Stimulated activated CD8-positive, alpha-beta memory T cell treated with anti-CD3 and anti-CD28 coated beads, Interleukin-15, amount 100 ng/mL, for 48 hours (primary cell): ENCODE results near the gene LRGUK.
"Not testable (repeated sequence)": the region's sequence is repeated elsewhere in the genome, so short reads cannot be mapped to it uniquely, and the experiment has no call there.

Experiments
- DNase-seq, 2 donors: peaks; one replicate each; pipeline ENCODE4 v3.0.0-alpha.2; 2020; ENCODE audit warnings: low read depth in 2 of 2

LRGUK gene

GRCh38 chr7:134186027-134186426 is 58.9 kb downstream of the LRGUK start:
- no peak for DNase-seq

- no peak for DNase-seq
These were observed 59.7 kb downstream of the LRGUK start for GRCh38 chr7:134186801-134187200.

DNA sequence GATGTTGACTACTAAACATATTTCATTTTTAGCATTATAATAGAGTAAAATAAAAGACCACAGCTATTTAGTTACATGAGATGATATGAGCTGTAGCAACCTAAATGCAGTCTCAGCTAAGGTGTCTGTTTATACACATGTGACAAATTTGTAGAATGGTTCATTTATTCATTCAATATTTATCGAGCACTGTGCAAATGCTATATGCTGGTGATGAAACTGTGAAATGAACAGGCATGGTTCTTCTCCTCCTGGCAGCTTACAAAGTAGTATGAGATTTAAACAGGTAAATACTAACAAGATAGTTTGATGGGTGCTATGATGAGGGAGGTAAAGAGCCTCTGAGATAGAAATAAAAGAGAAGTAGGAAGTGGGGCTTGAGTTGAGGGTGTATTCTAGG is 60.8 kb downstream of the LRGUK start:
- DNase-seq = no peak

DNA sequence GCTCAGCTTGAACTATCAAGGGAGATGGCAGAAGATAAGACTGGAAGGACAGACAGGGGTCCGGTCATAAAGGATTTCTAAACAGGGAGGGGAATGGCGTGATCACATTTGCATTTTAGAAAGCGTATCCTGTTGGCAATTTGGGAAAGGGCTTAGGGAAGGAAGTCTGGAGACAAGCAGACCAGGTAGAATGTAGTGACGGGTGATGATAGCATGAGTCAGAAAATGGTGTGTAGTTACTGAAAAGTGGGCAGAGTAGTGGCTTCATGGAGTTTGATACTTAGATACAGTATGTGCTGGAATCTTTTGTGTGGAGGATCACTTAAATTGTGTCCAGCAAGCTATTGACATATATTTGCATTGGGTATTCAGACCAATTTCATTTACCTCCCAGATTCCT is 61.2 kb downstream of the LRGUK start:
- DNase-seq = no peak

DNA sequence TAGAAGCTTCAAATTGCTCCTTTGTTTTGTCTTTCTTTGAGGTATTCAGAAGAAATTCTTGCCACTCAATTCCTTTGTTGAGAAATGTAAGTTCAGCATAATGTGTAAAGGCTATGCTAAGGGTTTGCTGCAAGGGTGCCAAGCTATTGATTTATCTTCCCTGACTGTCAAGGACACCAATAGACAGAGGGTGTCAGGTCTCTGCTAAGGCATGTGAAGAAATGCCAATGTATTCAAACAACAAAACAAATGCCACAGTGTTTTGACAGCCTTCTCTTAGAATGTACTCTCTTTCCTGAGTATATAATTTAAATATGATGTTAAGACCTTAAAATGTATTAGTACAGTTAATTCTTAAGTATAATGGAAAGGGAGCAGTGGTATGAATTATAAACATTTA is 62.4 kb downstream of the LRGUK start:
- DNase-seq = no peak

DNA sequence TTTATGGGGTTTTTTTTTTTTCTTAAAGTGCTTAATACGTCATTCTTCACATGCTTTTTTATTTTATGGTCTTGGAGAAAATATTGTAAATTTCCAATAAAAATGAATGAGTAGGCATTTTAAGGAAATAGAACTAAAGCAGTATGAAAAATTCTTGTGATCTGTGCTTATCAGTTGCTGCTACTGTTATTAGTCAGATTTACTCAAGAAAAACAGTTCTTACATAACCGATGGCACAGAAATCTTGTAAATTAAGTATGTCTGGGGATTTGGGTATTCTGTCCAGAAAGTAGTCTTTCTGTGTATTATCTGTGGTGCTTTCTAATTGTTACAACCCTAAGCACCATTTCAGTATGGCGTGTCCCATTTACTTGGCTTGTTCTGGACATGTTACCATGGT is 64.7 kb downstream of the LRGUK start:
- DNase-seq = no peak

- DNase-seq = no peak
These were observed 66.1 kb downstream of the LRGUK start for GRCh38 chr7:134193240-134193639.

DNA sequence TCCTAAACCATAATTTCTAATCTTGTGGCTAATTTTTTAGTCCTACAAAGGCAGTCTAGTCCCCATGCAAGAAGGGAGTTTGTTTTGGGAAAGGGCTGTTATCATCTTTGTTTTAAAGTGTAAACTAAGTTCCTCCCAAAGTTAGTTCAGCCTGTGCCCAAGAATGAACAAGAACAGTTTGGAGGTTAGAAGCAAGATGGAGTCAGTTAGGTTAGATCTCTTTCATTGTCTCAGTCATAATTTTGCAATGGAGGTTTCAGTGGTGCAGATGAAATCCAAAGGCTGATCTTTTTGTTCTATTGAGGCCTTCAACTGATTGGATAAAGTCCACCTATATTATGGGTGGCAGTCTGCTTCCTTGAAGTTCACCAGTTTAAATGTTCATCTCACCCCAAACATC is 68.1 kb downstream of the LRGUK start:
- DNase-seq = no peak

DNA sequence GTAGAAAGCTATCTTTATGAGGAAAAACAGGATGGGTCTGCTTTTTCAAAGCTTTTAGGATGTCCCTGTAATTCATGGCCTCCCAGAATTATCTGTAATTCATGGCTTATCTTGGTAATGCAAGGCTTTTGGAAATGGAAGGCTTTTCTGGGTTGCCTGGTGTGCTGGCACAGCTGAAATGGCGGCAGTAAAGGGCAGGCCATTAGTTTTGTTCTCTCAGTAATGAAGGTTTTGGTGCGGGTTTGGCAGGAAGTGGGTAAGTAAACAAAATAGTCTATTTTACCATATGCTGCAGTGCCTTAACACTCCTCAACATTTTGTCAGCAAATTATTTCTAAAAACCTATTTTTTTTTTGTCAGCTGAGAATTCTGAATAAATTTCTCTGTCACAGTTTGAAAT is 69.3 kb downstream of the LRGUK start:
- DNase-seq = no peak

DNA sequence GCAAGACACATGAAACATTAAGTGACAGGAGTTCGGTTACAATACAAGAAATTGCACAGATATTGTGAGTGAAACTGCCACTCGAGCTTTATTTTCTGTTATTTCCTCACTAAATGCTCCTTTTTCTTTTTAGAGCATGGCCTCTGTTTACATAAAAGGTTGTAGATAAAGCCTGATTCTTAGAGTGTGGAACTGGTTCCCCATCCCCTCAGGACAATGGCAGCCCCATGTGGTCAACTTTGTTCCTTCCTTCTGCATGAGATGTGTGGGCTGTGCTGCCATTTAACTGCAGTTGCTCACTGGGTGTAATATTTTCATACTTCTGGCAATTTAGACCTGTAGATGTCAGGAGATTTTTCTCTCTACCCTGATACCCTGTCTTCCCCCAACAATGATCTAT is 70.2 kb downstream of the LRGUK start:
- DNase-seq = no peak

DNA sequence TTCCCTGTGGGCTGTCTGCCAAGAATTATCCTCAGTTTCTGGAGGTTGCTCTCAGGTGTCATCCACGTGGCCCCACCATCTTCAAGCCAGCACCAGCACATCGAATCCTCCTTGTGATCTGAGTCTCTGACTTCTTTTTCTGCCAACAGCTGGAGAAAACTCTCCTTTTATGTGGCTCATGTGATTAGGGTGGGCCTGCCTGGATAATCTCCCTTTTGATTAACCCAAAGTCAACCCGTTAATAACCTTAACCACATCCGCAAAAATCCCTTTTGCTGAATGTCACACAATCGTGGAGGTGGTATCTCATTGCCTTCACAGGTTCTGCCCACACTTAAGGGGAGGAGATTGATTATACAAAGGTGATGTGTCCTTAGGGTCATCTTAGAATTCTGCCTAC is 73.8 kb downstream of the LRGUK start:
- no peak for DNase-seq

- DNase-seq = no peak
These were observed 74.6 kb downstream of the LRGUK start for GRCh38 chr7:134201569-134202261.

GRCh38 chr7:134203186-134203889 is 76.2 kb downstream of the LRGUK start:
- no peak for DNase-seq

- no peak for DNase-seq
These were observed 82.3 kb downstream of the LRGUK start for GRCh38 chr7:134209322-134210015.

- no peak for DNase-seq
These were observed 83.1 kb downstream of the LRGUK start for GRCh38 chr7:134210227-134210626.

- no peak for DNase-seq
These were observed 84.0 kb downstream of the LRGUK start for GRCh38 chr7:134210976-134211663.

DNA sequence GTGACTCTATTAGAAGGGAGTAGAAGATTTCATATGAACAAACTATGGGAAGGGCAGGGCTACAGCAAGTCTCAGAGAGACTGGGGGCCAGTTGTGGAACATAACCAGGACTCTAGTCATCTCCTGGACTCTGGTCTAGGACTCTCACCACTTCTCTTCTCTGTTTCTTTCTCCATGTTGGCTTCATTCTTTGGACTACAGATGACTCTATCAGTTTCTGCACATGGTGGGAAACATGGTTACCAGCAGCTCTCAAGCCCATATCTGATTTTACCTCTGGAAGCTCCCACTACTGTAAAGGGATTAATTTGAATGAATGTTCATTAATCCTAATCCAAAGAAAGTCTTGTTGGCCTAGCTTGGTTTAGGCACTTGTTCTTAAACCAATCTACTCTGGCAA is 84.7 kb downstream of the LRGUK start:
- no peak for DNase-seq

- DNase-seq = no peak
These were observed 85.7 kb downstream of the LRGUK start for GRCh38 chr7:134212576-134213546.

DNA sequence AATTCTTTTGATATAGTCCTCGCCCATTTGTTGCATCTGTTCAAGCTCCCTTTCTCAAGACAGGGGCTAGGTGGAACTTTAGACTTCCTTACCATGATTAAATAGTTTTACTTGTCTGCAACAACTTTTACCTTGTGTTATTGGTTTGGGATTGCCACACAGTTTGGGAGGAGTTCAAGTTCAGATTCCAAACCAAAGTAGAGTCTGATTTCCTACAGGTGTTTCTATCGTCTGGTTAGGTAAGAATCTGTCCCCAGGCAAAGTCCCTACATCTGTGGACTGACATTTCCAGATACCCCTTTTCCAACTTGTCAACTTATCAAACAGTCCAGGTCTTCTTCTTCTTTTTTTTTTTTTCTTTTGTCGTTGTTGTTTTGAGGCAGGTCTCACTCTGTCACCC is 93.1 kb downstream of the LRGUK start:
- DNase-seq = no peak

DNA sequence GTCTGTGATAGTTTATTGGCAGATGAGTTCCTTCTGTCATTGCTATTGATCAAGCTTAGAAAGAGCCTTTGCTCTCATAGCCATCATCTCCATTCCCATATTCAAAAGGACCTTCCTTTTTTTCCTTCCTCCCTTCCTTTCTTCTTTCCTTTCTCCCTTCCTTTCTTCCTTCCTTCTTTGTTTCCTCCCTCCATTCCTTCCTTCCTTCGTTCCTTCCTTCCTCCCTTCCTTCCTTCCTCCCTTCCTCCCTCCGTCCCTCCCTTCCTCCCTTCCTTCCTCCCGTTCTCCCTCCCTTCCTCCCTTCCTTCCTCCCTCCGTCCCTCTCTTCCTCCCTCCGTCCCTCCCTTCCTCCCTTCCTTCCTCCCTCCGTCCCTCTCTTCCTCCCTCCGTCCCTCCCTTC is 104.2 kb downstream of the LRGUK start:
- DNase-seq = not testable (repeated sequence)

DNA sequence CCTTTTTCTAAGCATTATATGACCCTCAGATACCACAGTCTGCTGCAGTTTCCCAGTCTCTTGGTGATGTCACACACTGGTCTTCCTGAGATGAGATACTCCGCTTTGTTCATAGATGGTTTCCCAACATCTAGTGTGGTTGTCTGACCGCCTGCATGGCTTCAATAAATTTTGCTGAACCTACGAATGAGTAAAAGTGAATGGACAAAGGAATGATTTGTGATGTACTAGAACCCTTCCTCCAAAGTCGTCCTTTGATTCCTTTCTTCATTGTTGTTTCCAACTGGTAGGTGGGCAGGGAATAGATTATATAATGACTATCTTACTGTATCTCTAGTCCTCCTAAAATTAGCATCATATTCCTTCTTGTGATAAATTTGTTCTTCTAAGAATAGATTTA is 107.1 kb downstream of the LRGUK start:
- no peak for DNase-seq
